B cell (primary cell): Measurements from ENCODE around the gene NEGR1.

ENCODE experiments used
- CTCF ChIP-seq: fragments of 200-600 bp; IDR thresholded peaks from one replicate; pipeline ENCODE4 v1.8.0; 2022; ENCODE audit warnings: antibody characterized with exemption, mild to moderate bottlenecking
- EZH2 ChIP-seq: IDR thresholded peaks from 2 replicates; pipeline ENCODE4 v1.6.1; 2012; ENCODE audit warnings: borderline replicate concordance, low read depth, mild to moderate bottlenecking, moderate library complexity, low read length; ENCODE audit not compliant: insufficient read depth, poor library complexity, severe bottlenecking

DNA sequence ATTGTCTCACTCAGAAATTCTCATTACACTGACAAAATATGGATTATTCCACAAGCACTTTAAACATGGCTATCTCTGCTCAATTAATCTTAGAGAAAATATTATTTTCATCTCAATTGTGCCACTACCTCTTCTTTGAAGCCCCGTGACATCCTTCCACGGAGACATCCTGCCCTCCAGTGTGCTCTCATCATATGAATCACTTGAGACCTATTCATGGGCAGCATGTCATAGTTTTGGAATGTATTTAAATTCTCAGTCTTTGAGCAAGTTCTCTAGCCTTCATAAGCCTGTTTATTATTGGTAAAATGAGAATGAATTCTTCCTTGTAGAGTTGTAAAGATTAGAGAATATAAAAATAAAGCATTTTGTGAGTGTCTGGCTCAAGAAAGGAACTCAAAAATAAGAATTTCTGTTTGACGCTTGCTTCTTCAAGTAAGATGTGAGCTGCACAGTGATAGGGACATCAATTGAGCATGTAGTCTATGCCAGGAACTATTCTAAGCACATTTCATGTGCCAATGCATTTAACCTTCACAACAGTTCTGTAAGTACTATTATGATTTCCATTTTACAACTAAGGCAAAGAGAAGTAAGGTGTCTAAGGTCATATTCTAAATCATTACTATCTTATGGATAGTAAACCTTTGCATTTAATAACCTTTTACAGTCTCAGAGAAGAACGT is 644.1 kb downstream of the NEGR1 start:
- TF ChIP-seq CTCF (no peak), EZH2 (no peak)
